Ascending aorta (tissue), 2 donors: ENCODE measurements around the gene HSD17B2. TPM values are rescaled to one million over a fixed set of nuclear protein-coding genes. Genes with fewer than 3 reads are reported as not detected.

Source experiments
- DNase-seq, 2 donors: peaks; one replicate each; pipeline ENCODE4 v3.0.0-alpha.2; 2019; ENCODE audit warnings: low spot score in 2 of 2
- H3K27ac ChIP-seq, 2 donors: fragments of 200-600 bp; sonication (generic); one replicate each; pipeline ENCODE4 v1.5.1; 2016 to 2017; ENCODE audit warnings: mild to moderate bottlenecking in 1 of 2
- H3K27me3 ChIP-seq: fragments of 200-600 bp; sonication (generic); one replicate; pipeline ENCODE4 v1.5.1; 2017
- H3K36me3 ChIP-seq, 2 donors: fragments of 200-600 bp; sonication (generic); one replicate each; pipeline ENCODE4 v1.5.1; 2016
- H3K4me1 ChIP-seq, 2 donors: fragments of 200-600 bp; sonication (generic); one replicate each; pipeline ENCODE4 v1.5.1; 2016 to 2017; ENCODE audit warnings: mild to moderate bottlenecking in 1 of 2
- H3K4me3 ChIP-seq, 2 donors: fragments of 200-600 bp; sonication (generic); one replicate each; pipeline ENCODE4 v1.5.1; 2016 to 2017; ENCODE audit warnings: mild to moderate bottlenecking in 1 of 2
- H3K9me3 ChIP-seq, 2 donors: fragments of 200-600 bp; sonication (generic); one replicate each; pipeline ENCODE4 v1.5.1; 2016
- CTCF ChIP-seq, 3 experiments: fragments of 200-600 bp in 2 of 3; fragments of 450-650 bp in 1 of 3; sonication (generic) in 2 of 3; IDR thresholded peaks; one replicate each; pipeline ENCODE4 v1.5.1; 2016 to 2019; ENCODE audit warnings: antibody characterized with exemption in 3 of 3, mild to moderate bottlenecking in 1 of 3, moderate library complexity in 1 of 3
- intact Hi-C: fragments of 100-400 bp; cut with DNase I; formaldehyde crosslinking; loops from one replicate; pipeline ENCODE4 v1.15.1; 2023
- total RNA-seq: library from RNA; depleted of rRNA; stranded (reverse); fragments of >200 nt; gene quantifications from one replicate; pipeline ENCODE4 v1.1.0, GENCODE V29; 2016

Gene HSD17B2
- total RNA-seq, 1 donor from 2014 or later: not detected

DNA sequence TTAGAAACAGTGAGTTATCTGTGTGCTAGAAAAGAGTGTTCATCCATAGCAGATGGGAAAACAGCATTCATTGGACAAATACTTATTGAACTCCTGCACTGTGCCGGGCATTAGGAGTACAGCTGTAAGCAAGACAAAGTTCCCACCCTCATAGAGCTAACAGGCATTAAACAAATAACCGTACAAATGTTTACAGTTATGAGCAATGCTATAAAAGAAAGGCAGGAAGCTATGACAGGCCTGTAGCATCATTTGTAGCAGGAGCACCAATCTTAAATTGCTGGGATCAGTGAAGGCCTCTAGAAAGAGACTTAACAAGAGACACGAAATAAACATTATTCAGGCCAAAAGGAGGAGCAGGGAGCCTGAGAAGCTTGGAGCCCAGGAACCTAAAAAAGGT, 39.4 kb upstream of the HSD17B2 start:
- intact Hi-C loops: no loop called here
- H3K27me3 ChIP-seq: no peaks in the 10 kb centered on the region

GRCh38 chr16:81996664-81997509, 38.2 kb upstream of the HSD17B2 start:
- H3K4me1 ChIP-seq: peaks cover 0 to 3% of the 10 kb centered on the region in 2 donors
- no peak overlapping the region for H3K27ac ChIP-seq
- no peaks in the 10 kb centered on the region for H3K36me3 ChIP-seq
- H3K4me3 ChIP-seq: no peak overlapping the region
- no peak for TF ChIP-seq CTCF (IDR thresholded peaks at IDR 0.05)
- no peaks in the 10 kb centered on the region for H3K27me3 ChIP-seq
- H3K9me3 ChIP-seq: no peaks in the 10 kb centered on the region
- DNase-seq: no peak
- intact Hi-C loops: no loop called here

More for the DNA sequence above, 39.4 kb upstream of the HSD17B2 start:
- Histone ChIP-seq H3K36me3 (no peaks in the 10 kb centered on the region), H3K27ac (no peak overlapping the region), H3K4me3 (no peak overlapping the region), H3K9me3 (no peaks in the 10 kb centered on the region), H3K4me1 (peaks cover 0 to 3% of the 10 kb centered on the region in 2 donors)
- no peak for DNase-seq
- TF ChIP-seq CTCF (IDR thresholded peaks at IDR 0.05): no peak

DNA sequence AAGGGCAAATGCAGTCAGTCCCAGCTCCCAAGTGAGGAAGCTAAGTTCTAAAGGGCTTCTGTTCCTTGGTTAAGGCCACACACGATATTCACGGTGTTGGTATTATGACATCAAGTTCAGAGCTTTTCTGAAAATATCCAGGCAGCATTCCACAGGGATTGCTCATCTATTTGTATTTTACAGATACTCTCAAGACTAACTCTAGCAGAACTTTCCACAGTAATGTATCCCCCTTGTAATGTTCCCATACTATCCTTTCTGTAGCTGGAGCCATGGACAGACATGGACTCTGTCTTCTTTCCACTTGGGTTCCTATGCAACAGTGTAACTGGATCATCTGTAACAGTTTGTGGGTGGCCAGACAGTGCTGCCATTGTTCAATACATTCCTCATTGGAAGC, 37.3 kb upstream of the HSD17B2 start:
- no peak for TF ChIP-seq CTCF (IDR thresholded peaks at IDR 0.05)
- no peaks in the 10 kb centered on the region for H3K27me3 ChIP-seq
- no peak overlapping the region for H3K27ac ChIP-seq
- H3K4me1 ChIP-seq: peaks cover 0 to 3% of the 10 kb centered on the region in 2 donors
- DNase-seq: no peak
- H3K9me3 ChIP-seq: no peaks in the 10 kb centered on the region
- H3K36me3 ChIP-seq: no peaks in the 10 kb centered on the region
- no peak overlapping the region for H3K4me3 ChIP-seq
- intact Hi-C loops: no loop called here

GRCh38 chr16:82002831-82003230, 32.2 kb upstream of the HSD17B2 start:
- H3K27ac ChIP-seq: no peak overlapping the region
- no peak overlapping the region for H3K4me3 ChIP-seq
- no peak for DNase-seq
- no peaks in the 10 kb centered on the region for H3K27me3 ChIP-seq
- intact Hi-C loops: no loop called here
- H3K36me3 ChIP-seq: no peaks in the 10 kb centered on the region
- TF ChIP-seq CTCF (IDR thresholded peaks at IDR 0.05): no peak
- H3K9me3 ChIP-seq: no peaks in the 10 kb centered on the region
- no peaks in the 10 kb centered on the region for H3K4me1 ChIP-seq

GRCh38 chr16:82004601-82005000, 30.5 kb upstream of the HSD17B2 start:
- intact Hi-C loops: no loop called here
- Histone ChIP-seq H3K9me3 (no peaks in the 10 kb centered on the region), H3K4me1 (no peaks in the 10 kb centered on the region), H3K4me3 (no peak overlapping the region), H3K36me3 (no peaks in the 10 kb centered on the region), H3K27ac (no peak overlapping the region), H3K27me3 (no peaks in the 10 kb centered on the region)
- no peak for TF ChIP-seq CTCF (IDR thresholded peaks at IDR 0.05)
- no peak for DNase-seq
